HEK293 (cell line): Measurements from ENCODE around the gene EIF4G3.

ENCODE experiments used
- BCL11A ChIP-seq: fragments of 450-650 bp; formaldehyde crosslinking; IDR thresholded peaks from 2 replicates; pipeline ENCODE4 v1.5.1; 2016; ENCODE audit warnings: low read depth, missing biosample characterization, missing genetic modification characterization
- FEZF1 ChIP-seq: fragments of 450-650 bp; formaldehyde crosslinking; IDR thresholded peaks from 2 replicates; pipeline ENCODE4 v1.5.1; 2016; ENCODE audit warnings: missing biosample characterization, missing genetic modification characterization
- KLF16 ChIP-seq: fragments of 450-650 bp; formaldehyde crosslinking; IDR thresholded peaks from 2 replicates; pipeline ENCODE4 v1.5.1; 2017; ENCODE audit warnings: missing biosample characterization, missing genetic modification characterization
- MYNN ChIP-seq: fragments of 450-650 bp; formaldehyde crosslinking; IDR thresholded peaks from 2 replicates; pipeline ENCODE4 v1.5.1; 2016; ENCODE audit warnings: missing biosample characterization, missing genetic modification characterization, borderline replicate concordance
- PATZ1 ChIP-seq: fragments of 450-650 bp; formaldehyde crosslinking; IDR thresholded peaks from 2 replicates; pipeline ENCODE4 v1.5.1; 2016; ENCODE audit warnings: missing biosample characterization, missing genetic modification characterization
- PRDM1 ChIP-seq: fragments of 450-650 bp; formaldehyde crosslinking; IDR thresholded peaks from 2 replicates; pipeline ENCODE4; 2016; ENCODE audit warnings: missing biosample characterization, missing genetic modification characterization
- REPIN1 ChIP-seq: fragments of 450-650 bp; formaldehyde crosslinking; IDR thresholded peaks from 2 replicates; pipeline ENCODE4 v1.5.1; 2017; ENCODE audit warnings: missing biosample characterization, missing genetic modification characterization, low read depth
- YY1 ChIP-seq: fragments of 450-650 bp; formaldehyde crosslinking; IDR thresholded peaks from 2 replicates; pipeline ENCODE4 v1.5.1; 2018; ENCODE audit warnings: missing biosample characterization, missing genetic modification characterization
- ZBTB20 ChIP-seq: fragments of 450-650 bp; formaldehyde crosslinking; IDR thresholded peaks from 2 replicates; pipeline ENCODE4 v1.5.1; 2016; ENCODE audit warnings: missing biosample characterization, missing genetic modification characterization
- ZBTB7A ChIP-seq: fragments of 450-650 bp; formaldehyde crosslinking; IDR thresholded peaks from 2 replicates; pipeline ENCODE4 v1.5.1; 2016; ENCODE audit warnings: low read depth, missing biosample characterization, missing genetic modification characterization
- ZIC2 ChIP-seq: fragments of 450-650 bp; formaldehyde crosslinking; IDR thresholded peaks from 2 replicates; pipeline ENCODE4 v1.5.1; 2016; ENCODE audit warnings: missing biosample characterization, missing genetic modification characterization
- ZNF155 ChIP-seq: fragments of 450-650 bp; formaldehyde crosslinking; IDR thresholded peaks from 2 replicates; pipeline ENCODE4 v1.5.1; 2016; ENCODE audit warnings: missing biosample characterization, missing genetic modification characterization
- ZNF175 ChIP-seq: fragments of 450-650 bp; formaldehyde crosslinking; IDR thresholded peaks from 2 replicates; pipeline ENCODE4 v1.5.1; 2016; ENCODE audit warnings: missing biosample characterization, missing genetic modification characterization
- ZNF184 ChIP-seq: fragments of 450-650 bp; IDR thresholded peaks from 2 replicates; pipeline ENCODE4 v1.5.1; 2018; ENCODE audit warnings: missing biosample characterization, mild to moderate bottlenecking, missing genetic modification characterization
- ZNF2 ChIP-seq: fragments of 450-650 bp; formaldehyde crosslinking; IDR thresholded peaks from 2 replicates; pipeline ENCODE4 v1.5.1; 2016; ENCODE audit warnings: missing biosample characterization, missing genetic modification characterization
- ZNF211 ChIP-seq: fragments of 450-650 bp; formaldehyde crosslinking; IDR thresholded peaks from 2 replicates; pipeline ENCODE4 v1.5.1; 2016; ENCODE audit warnings: low read depth, missing biosample characterization, missing genetic modification characterization
- ZNF239 ChIP-seq: fragments of 450-650 bp; formaldehyde crosslinking; IDR thresholded peaks from 2 replicates; pipeline ENCODE4 v1.5.1; 2016; ENCODE audit warnings: missing biosample characterization, missing genetic modification characterization
- ZNF335 ChIP-seq: fragments of 450-650 bp; formaldehyde crosslinking; conservative IDR thresholded peaks from 2 replicates; pipeline ENCODE4 v1.5.1; 2016; ENCODE audit warnings: missing biosample characterization, missing genetic modification characterization
- ZNF391 ChIP-seq: fragments of 450-650 bp; formaldehyde crosslinking; IDR thresholded peaks from 2 replicates; pipeline ENCODE4 v1.5.1; 2016; ENCODE audit warnings: low read depth, missing biosample characterization, missing genetic modification characterization, borderline replicate concordance
- ZNF449 ChIP-seq: fragments of 450-650 bp; formaldehyde crosslinking; IDR thresholded peaks from 2 replicates; pipeline ENCODE4 v1.5.1; 2017; ENCODE audit warnings: missing biosample characterization, mild to moderate bottlenecking, missing genetic modification characterization, moderate library complexity
- ZNF501 ChIP-seq: fragments of 450-650 bp; formaldehyde crosslinking; IDR thresholded peaks from 2 replicates; pipeline ENCODE4 v1.5.1; 2016; ENCODE audit warnings: missing biosample characterization, missing genetic modification characterization
- ZNF530 ChIP-seq: fragments of 450-650 bp; formaldehyde crosslinking; IDR thresholded peaks from 2 replicates; pipeline ENCODE4 v1.5.1; 2016; ENCODE audit warnings: low read depth, missing biosample characterization, missing genetic modification characterization
- ZNF561 ChIP-seq: fragments of 450-650 bp; IDR thresholded peaks from 2 replicates; pipeline ENCODE4 v1.5.1; 2018; ENCODE audit warnings: missing biosample characterization, missing genetic modification characterization, borderline replicate concordance
- ZNF571 ChIP-seq: fragments of 450-650 bp; formaldehyde crosslinking; IDR thresholded peaks from 2 replicates; pipeline ENCODE4 v1.5.0; 2017; ENCODE audit warnings: missing biosample characterization, missing genetic modification characterization
- ZNF692 ChIP-seq: fragments of 450-650 bp; formaldehyde crosslinking; IDR thresholded peaks from 2 replicates; pipeline ENCODE4 v1.5.1; 2016; ENCODE audit warnings: missing biosample characterization, missing genetic modification characterization
- ZSCAN30 ChIP-seq: fragments of 450-650 bp; IDR thresholded peaks from 2 replicates; pipeline ENCODE4 v1.5.1; 2018; ENCODE audit warnings: missing biosample characterization, mild to moderate bottlenecking, missing genetic modification characterization, moderate library complexity
- TF ChIP-seq, protein P1 (sequence below): fragments of 450-650 bp; formaldehyde crosslinking; IDR thresholded peaks from 2 replicates; pipeline ENCODE4 v1.5.1; 2016; ENCODE audit warnings: missing biosample characterization, missing genetic modification characterization
- TF ChIP-seq, protein P2 (sequence below): fragments of 450-650 bp; formaldehyde crosslinking; IDR thresholded peaks from 2 replicates; pipeline ENCODE4 v1.5.1; 2016; ENCODE audit warnings: missing biosample characterization, missing genetic modification characterization

Gene EIF4G3

GRCh38 chr1:20786253-20787028 is 390.3 kb downstream of the EIF4G3 start (continued):
- TF ChIP-seq ZIC2 (tag by site-specific recombination) (peak; percentile 48), ZNF175 (tag by site-specific recombination) (no peak), PRDM1 (tag by site-specific recombination) (no peak), FEZF1 (tag by site-specific recombination) (peak; percentile 32; the same call in 1 of the 2 replicates), ZSCAN30 (tag by site-specific recombination) (peak; percentile 86), ZNF211 (tag by site-specific recombination) (no peak), ZNF184 (tag by site-specific recombination) (no peak; the same call in 1 of the 2 replicates), ZNF155 (tag by site-specific recombination) (no peak), ZNF391 (tag by site-specific recombination) (peak; percentile 72), ZNF561 (peak; percentile 43; the same call in 1 of the 2 replicates), ZNF239 (tag by site-specific recombination) (no peak), ZNF501 (tag by site-specific recombination) (0 out of 2 replicates have a peak, but pooled peaks have one; percentile 34), REPIN1 (tag by site-specific recombination) (peak; percentile 20; the same call in 1 of the 2 replicates), MYNN (tag by site-specific recombination) (0 out of 2 replicates have a peak, but pooled peaks have one; percentile 15), ZNF2 (tag by site-specific recombination) (peak; percentile 73; the same call in 1 of the 2 replicates), ZBTB7A (tag by site-specific recombination) (peak; percentile 44; the same call in 1 of the 2 replicates), PATZ1 (peak; percentile 90), ZNF692 (tag by site-specific recombination) (peak; percentile 77; the same call in 1 of the 2 replicates), ZNF571 (no peak), ZNF530 (tag by site-specific recombination) (no peak), BCL11A (tag by site-specific recombination) (peak; percentile 68; the same call in 1 of the 2 replicates), YY1 (tag by site-specific recombination) (peak; percentile 85), ZBTB20 (tag by site-specific recombination) (peak; percentile 70), ZNF449 (peak; percentile 22; the same call in 1 of the 2 replicates), ZNF335 (tag by site-specific recombination) (peak; percentile 44; the same call in 1 of the 2 replicates), KLF16 (tag by site-specific recombination) (peak; percentile 54)
- TF ChIP-seq, protein P1, sequence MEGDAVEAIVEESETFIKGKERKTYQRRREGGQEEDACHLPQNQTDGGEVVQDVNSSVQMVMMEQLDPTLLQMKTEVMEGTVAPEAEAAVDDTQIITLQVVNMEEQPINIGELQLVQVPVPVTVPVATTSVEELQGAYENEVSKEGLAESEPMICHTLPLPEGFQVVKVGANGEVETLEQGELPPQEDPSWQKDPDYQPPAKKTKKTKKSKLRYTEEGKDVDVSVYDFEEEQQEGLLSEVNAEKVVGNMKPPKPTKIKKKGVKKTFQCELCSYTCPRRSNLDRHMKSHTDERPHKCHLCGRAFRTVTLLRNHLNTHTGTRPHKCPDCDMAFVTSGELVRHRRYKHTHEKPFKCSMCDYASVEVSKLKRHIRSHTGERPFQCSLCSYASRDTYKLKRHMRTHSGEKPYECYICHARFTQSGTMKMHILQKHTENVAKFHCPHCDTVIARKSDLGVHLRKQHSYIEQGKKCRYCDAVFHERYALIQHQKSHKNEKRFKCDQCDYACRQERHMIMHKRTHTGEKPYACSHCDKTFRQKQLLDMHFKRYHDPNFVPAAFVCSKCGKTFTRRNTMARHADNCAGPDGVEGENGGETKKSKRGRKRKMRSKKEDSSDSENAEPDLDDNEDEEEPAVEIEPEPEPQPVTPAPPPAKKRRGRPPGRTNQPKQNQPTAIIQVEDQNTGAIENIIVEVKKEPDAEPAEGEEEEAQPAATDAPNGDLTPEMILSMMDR (tag by site-specific recombination) = 0 out of 2 replicates have a peak, but pooled peaks have one; percentile 23
- TF ChIP-seq, protein P2, sequence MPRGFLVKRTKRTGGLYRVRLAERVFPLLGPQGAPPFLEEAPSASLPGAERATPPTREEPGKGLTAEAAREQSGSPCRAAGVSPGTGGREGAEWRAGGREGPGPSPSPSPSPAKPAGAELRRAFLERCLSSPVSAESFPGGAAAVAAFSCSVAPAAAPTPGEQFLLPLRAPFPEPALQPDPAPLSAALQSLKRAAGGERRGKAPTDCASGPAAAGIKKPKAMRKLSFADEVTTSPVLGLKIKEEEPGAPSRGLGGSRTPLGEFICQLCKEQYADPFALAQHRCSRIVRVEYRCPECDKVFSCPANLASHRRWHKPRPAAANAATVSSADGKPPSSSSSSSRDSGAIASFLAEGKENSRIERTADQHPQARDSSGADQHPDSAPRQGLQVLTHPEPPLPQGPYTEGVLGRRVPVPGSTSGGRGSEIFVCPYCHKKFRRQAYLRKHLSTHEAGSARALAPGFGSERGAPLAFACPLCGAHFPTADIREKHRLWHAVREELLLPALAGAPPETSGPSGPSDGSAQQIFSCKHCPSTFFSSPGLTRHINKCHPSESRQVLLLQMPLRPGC (tag by site-specific recombination) = 0 out of 2 replicates have a peak, but pooled peaks have one; percentile 24
